GM10266 (cell line): ENCODE data around the gene RALGAPA2.

Experiments
- DNase-seq: peaks from one replicate; pipeline ENCODE4 v3.0.0; 2012; ENCODE audit errors: extremely low spot score
- CTCF ChIP-seq: IDR thresholded peaks from 2 replicates; pipeline ENCODE4 v1.5.1; 2012; ENCODE audit warnings: mild to moderate bottlenecking, low read depth; ENCODE audit not compliant: control insufficient read depth, insufficient read depth; ENCODE audit errors: missing control alignments

RALGAPA2 gene

DNA sequence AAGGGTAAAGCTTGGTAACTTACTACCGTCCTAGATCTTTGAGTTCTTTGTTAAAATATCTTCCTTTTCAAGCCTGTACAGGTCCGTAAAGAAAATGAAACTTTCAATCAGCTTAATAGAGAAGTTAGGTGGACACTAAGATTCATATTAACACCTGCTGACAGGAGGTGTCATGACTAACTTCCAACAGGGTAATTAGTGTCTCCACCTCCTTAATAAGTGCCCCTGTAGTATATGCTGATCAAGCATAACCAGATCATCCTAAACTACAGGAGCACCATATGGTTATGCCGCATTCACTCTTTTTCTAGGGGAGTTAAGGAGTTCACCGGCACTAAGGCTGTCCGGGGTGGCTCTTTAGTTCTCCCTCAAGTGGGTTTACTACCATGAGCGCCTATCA lies 23.9 kb upstream of the RALGAPA2 start:
- DNase-seq: no peak
- no peak for TF ChIP-seq CTCF

DNA sequence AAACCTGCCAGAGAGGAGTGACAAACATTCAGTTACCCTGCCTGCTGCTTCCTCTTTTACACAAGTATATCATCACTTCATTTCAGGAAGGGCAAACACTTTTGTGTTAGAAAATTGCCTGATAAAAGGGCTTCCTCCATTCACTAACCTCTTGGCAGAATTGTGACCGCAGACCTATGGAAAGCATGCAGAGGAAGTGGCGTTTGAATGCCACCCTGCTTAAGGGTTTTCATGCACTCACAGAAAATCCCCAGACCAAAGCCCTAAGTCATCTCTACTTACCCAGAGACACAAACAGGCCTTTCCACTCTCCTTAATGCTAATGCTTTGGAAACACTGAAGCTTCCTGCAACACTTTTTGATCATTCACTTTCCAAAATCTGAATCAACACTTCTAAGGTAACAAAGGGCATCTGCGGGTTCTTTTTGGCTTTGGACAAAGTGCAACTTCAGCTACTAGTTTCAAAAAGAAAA lies 22.1 kb upstream of the RALGAPA2 start:
- no peak for DNase-seq
- no peak for TF ChIP-seq CTCF

- DNase-seq: no peak
- TF ChIP-seq CTCF: no peak
Observed at GRCh38 chr20:20733943-20734342, 21.5 kb upstream of the RALGAPA2 start.

- DNase-seq: no peak
- TF ChIP-seq CTCF: no peak
Observed at GRCh38 chr20:20732641-20733040, 20.2 kb upstream of the RALGAPA2 start.

DNA sequence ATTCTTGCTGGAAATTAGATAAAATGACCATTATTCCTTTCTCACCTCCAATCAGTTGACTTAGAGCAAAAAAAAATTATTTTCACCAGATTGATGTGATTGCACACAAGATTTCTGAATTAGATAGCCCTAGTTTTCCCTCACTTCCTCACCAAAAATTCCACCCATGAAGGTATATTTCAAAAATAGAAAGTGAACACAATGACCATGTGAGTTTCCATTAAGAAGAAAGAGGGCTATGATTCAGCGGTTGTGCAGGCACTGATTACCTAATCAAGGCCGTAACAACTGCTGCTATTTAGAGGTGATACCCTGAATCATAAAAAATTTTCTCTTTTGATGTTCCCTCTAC lies 19.5 kb upstream of the RALGAPA2 start:
- DNase-seq: no peak
- TF ChIP-seq CTCF: no peak

DNA sequence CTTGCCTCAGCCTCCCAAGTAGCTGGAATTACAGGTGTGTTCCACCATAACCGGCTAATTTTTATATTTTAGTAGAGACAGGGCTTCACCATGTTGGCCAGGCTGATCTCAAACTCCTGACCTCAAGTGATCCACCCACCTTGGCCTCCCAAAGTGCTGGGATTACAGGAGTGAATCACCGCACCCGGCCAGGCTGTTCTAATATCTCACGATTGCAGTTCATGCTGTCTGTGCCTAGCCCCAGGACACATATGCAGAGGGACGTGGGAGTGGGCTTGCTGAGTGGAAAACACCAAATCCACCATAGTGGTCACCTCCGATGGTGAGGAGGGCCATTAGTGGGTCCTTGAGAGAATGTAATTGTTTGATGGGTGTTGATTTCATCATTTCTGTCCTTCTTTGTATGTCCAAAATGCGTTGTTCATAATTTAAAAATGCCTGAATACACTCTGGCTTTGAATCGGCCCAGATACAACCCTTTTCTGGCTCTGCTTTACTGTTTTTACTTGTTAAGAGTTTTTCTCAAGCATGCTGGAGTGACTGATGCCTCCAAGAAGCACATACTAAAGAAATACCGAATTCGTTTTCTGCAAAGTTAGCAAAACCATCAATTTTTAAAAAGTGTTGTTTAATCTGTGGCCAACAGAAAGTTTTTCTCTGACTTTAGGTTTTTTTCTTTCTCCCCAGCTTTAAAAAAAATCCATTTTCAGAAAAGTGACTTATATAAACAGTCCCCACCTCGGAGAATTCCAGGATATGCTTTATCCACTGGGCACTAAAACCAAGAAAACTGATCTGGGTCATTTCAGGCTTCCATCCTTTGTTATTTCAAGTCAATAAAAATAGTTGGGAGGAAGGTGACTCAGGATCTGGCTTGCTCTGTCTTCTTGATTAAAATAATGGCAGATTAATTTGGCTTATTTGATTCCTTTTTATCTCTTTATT lies 18.8 kb upstream of the RALGAPA2 start:
- TF ChIP-seq CTCF: no peak
- no peak for DNase-seq

GRCh38 chr20:20729563-20729962 lies 17.1 kb upstream of the RALGAPA2 start:
- no peak for TF ChIP-seq CTCF

More at GRCh38 chr20:20729563-20729962, 17.1 kb upstream of the RALGAPA2 start:
- no peak for DNase-seq
